Muscle of leg (tissue), 11 donors: Measurements from ENCODE around the gene SUGCT. TPM values are rescaled to one million over a fixed set of nuclear protein-coding genes. Genes with fewer than 3 reads are reported as not detected.
"Not testable (repeated sequence)": the region's sequence is repeated elsewhere in the genome, so short reads cannot be mapped to it uniquely, and the experiment has no call there.

ENCODE experiments used
- DNase-seq: peaks from one replicate; pipeline ENCODE4 v3.0.0; 2013
- H3K27ac ChIP-seq: one replicate; pipeline ENCODE4 v1.5.1; 2013; ENCODE audit warnings: mild to moderate bottlenecking, low read length, control low read depth
- H3K27me3 ChIP-seq: one replicate; pipeline ENCODE4 v1.6.1; 2013; ENCODE audit warnings: low read length; ENCODE audit not compliant: control insufficient read depth, insufficient read depth
- H3K36me3 ChIP-seq: one replicate; pipeline ENCODE4 v1.6.1; 2013; ENCODE audit warnings: low read length; ENCODE audit not compliant: control insufficient read depth, insufficient read depth
- H3K4me1 ChIP-seq: one replicate; pipeline ENCODE4 v1.6.1; 2013; ENCODE audit warnings: low read length; ENCODE audit not compliant: control insufficient read depth, insufficient read depth
- H3K4me3 ChIP-seq: one replicate; pipeline ENCODE4 v1.5.1; 2013; ENCODE audit warnings: low read length, control low read depth
- H3K9me3 ChIP-seq: replicated peaks from 2 replicates; pipeline ENCODE4 v1.6.1; 2013; ENCODE audit warnings: low read depth, low read length; ENCODE audit not compliant: control insufficient read depth
- WGBS: methylation state at CpG from one replicate; pipeline ENCODE4 v1.1.5; 2013; ENCODE audit warnings: missing lambda C conversion rate; ENCODE audit not compliant: insufficient coverage; 5-methylcytosine and 5-hydroxymethylcytosine counted together
- polyA plus RNA-seq, 8 donors: library from polyadenylated mRNA; unstranded; fragments of 120-200 nt; gene quantifications; one replicate each; pipeline versions ENCODE4 v1.2.1 to v1.2.3, GENCODE V29; 2013; ENCODE audit warnings: inconsistent platforms in 1 of 8, low replicate concordance in 1 of 8; ENCODE audit not compliant: insufficient read length in 8 of 8, insufficient read depth in 1 of 8
- total RNA-seq: library from RNA; stranded (reverse); fragments of 120-200 nt; gene quantifications from one replicate; pipeline ENCODE4 v1.2.4, GENCODE V29; 2013

The SUGCT gene
- total and polyA plus RNA-seq, 9 donors = 1.7 to 6.1 (median 3.3) TPM

GRCh38 chr7:40644454-40645188 is 509.8 kb downstream of the SUGCT start:
- Histone ChIP-seq H3K27ac (no peak overlapping the region), H3K4me1 (peaks cover 3% of the 10 kb centered on the region), H3K36me3 (no peaks in the 10 kb centered on the region), H3K27me3 (no peaks in the 10 kb centered on the region), H3K4me3 (no peak overlapping the region), H3K9me3 (no peaks in the 10 kb centered on the region)
- DNase-seq = no peak
- WGBS = 71% methylated on average over 15 of the region's 15 CpGs

- WGBS = 73% methylated on average over 2 of the region's 4 CpGs
- Histone ChIP-seq H3K4me3 (no peak overlapping the region), H3K27ac (no peak overlapping the region), H3K36me3 (no peaks in the 10 kb centered on the region), H3K27me3 (no peaks in the 10 kb centered on the region), H3K4me1 (peaks cover 3% of the 10 kb centered on the region), H3K9me3 (no peaks in the 10 kb centered on the region)
- DNase-seq = no peak
Measured at GRCh38 chr7:40645197-40645596, 510.4 kb downstream of the SUGCT start.

GRCh38 chr7:40646717-40647116 is 511.9 kb downstream of the SUGCT start:
- Histone ChIP-seq H3K4me1 (peaks cover 3% of the 10 kb centered on the region), H3K27ac (no peak overlapping the region), H3K36me3 (no peaks in the 10 kb centered on the region), H3K27me3 (no peaks in the 10 kb centered on the region), H3K4me3 (no peak overlapping the region), H3K9me3 (no peaks in the 10 kb centered on the region)
- WGBS = 100% methylated on average over 1 of the region's 2 CpGs
- DNase-seq = no peak

GRCh38 chr7:40647719-40648118 is 512.9 kb downstream of the SUGCT start:
- H3K36me3 ChIP-seq = no peaks in the 10 kb centered on the region
- no peak for DNase-seq
- peaks cover 3% of the 10 kb centered on the region for H3K4me1 ChIP-seq
- H3K4me3 ChIP-seq = no peak overlapping the region
- no peak overlapping the region for H3K27ac ChIP-seq
- H3K9me3 ChIP-seq = no peaks in the 10 kb centered on the region
- H3K27me3 ChIP-seq = no peaks in the 10 kb centered on the region
- no CpG with 5 or more reads among the region's 5 CpGs for WGBS

- Histone ChIP-seq H3K36me3 (no peaks in the 10 kb centered on the region), H3K4me1 (no peaks in the 10 kb centered on the region), H3K27me3 (no peaks in the 10 kb centered on the region), H3K27ac (no peak overlapping the region), H3K4me3 (no peak overlapping the region), H3K9me3 (no peaks in the 10 kb centered on the region)
- no peak for DNase-seq
- no CpG with 5 or more reads among the region's 1 CpG for WGBS
Measured at GRCh38 chr7:40649247-40649646, 514.4 kb downstream of the SUGCT start.

- H3K9me3 ChIP-seq, H3K4me1 ChIP-seq: not testable (repeated sequence)
- WGBS = no CpG with 5 or more reads among the region's 1 CpG
Measured at GRCh38 chr7:40650903-40651302, 516.1 kb downstream of the SUGCT start.

GRCh38 chr7:40654171-40654570 is 519.4 kb downstream of the SUGCT start:
- no peaks in the 10 kb centered on the region for H3K27me3 ChIP-seq
- H3K9me3 ChIP-seq = no peaks in the 10 kb centered on the region
- no peak for DNase-seq
- H3K4me1 ChIP-seq = peaks cover 6% of the 10 kb centered on the region
- 100% methylated on average over 2 of the region's 4 CpGs for WGBS
- H3K4me3 ChIP-seq = no peak overlapping the region
- no peak overlapping the region for H3K27ac ChIP-seq
- H3K36me3 ChIP-seq = no peaks in the 10 kb centered on the region

More at GRCh38 chr7:40650903-40651302, 516.1 kb downstream of the SUGCT start:
- not testable (repeated sequence) for DNase-seq, H3K27ac ChIP-seq, H3K36me3 ChIP-seq, H3K4me3 ChIP-seq, H3K27me3 ChIP-seq

GRCh38 chr7:40655426-40655825 is 520.6 kb downstream of the SUGCT start:
- peak; percentile 9 for DNase-seq
- 83% methylated on average over 1 of the region's 1 CpG for WGBS

GRCh38 chr7:40656349-40656748 is 521.5 kb downstream of the SUGCT start:
- Histone ChIP-seq H3K27me3 (no peaks in the 10 kb centered on the region), H3K9me3 (no peaks in the 10 kb centered on the region), H3K27ac (no peak overlapping the region), H3K4me3 (no peak overlapping the region), H3K36me3 (no peaks in the 10 kb centered on the region), H3K4me1 (peaks cover 10% of the 10 kb centered on the region)
- DNase-seq = no peak
- no CpG with 5 or more reads among the region's 2 CpGs for WGBS

More at GRCh38 chr7:40655426-40655825, 520.6 kb downstream of the SUGCT start:
- Histone ChIP-seq H3K36me3 (no peaks in the 10 kb centered on the region), H3K9me3 (no peaks in the 10 kb centered on the region), H3K4me3 (no peak overlapping the region), H3K27ac (no peak overlapping the region), H3K4me1 (peaks cover 10% of the 10 kb centered on the region), H3K27me3 (no peaks in the 10 kb centered on the region)

GRCh38 chr7:40658729-40659128 is 523.9 kb downstream of the SUGCT start:
- Histone ChIP-seq H3K4me1 (peaks cover 10% of the 10 kb centered on the region), H3K4me3 (no peak overlapping the region), H3K27me3 (no peaks in the 10 kb centered on the region), H3K9me3 (no peaks in the 10 kb centered on the region), H3K27ac (no peak overlapping the region), H3K36me3 (no peaks in the 10 kb centered on the region)
- WGBS = no CpG with 5 or more reads among the region's 2 CpGs
- no peak for DNase-seq
